ENCODE data around the gene ARL15. TPM values are rescaled to one million over a fixed set of nuclear protein-coding genes. Genes with fewer than 3 reads are reported as not detected.
"Not testable (repeated sequence)": the region's sequence is repeated elsewhere in the genome, so short reads cannot be mapped to it uniquely, and the experiment has no call there.

Gene ARL15
- total RNA-seq, 2 experiments from 2014 or later, result 13.5 to 13.8 TPM

- no peaks in the 10 kb centered on the region for H3K36me3 Mint-ChIP-seq (ENCODE audit: low read depth)
- H3K4me1 Mint-ChIP-seq, result no peaks in the 10 kb centered on the region
- no peak overlapping the region for H3K27ac Mint-ChIP-seq
- POLR2A ChIA-PET, result no interaction called here
- H3K9me3 Mint-ChIP-seq, result peaks cover 2% of the 10 kb centered on the region
- DNase-seq, result no peak
- no peak overlapping the region for H3K4me3 Mint-ChIP-seq
- CTCF ChIA-PET, result no interaction called here
- H3K27me3 Mint-ChIP-seq, result no peaks in the 10 kb centered on the region
Observed at GRCh38 chr5:54087436-54087835, 222.9 kb downstream of the ARL15 start.

DNA sequence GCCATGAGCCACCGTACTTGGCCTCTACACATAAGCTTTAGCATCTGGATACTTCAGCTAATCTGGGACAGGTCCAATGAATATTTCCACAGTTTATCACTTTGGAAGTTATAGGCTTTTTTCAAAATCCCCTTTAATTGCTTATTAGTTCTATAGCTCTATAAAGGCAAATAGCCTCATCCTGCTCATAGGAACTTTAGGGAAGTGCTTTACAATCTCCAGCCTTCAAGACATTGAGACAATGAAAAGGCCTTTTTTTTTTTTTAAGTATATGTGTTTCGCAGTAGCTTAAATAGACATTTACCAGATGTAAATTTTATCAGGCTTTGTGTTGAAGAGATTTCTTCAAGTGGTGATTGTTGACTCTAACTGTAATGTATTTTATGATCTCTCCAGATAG lies 224.2 kb downstream of the ARL15 start:
- H3K27me3 Mint-ChIP-seq, result no peaks in the 10 kb centered on the region
- no peaks in the 10 kb centered on the region for H3K36me3 Mint-ChIP-seq (ENCODE audit: low read depth)
- H3K4me1 Mint-ChIP-seq, result no peaks in the 10 kb centered on the region
- no peak for DNase-seq
- H3K9me3 Mint-ChIP-seq, result peaks cover 2% of the 10 kb centered on the region
- CTCF ChIA-PET, result no interaction called here
- no peak overlapping the region for H3K4me3 Mint-ChIP-seq
- no peak overlapping the region for H3K27ac Mint-ChIP-seq
- POLR2A ChIA-PET, result no interaction called here

DNA sequence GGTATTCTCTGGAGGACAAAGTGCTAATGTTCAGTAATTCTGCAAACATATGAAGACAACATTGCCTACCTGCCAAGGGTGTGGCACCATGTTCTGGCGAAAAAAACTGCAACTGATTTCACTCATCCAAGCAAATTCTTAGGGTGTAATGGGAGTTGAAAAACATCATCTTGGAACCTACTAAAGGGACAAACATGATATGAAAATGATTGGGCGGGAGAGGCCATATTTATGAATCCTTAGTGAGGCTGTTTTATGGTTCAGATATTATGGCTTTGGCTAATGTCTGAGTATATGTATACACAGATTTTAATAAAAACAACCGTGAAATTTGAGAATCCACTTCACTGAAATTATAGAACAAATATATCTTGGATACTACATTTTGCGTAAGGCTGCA lies 225.7 kb downstream of the ARL15 start:
- Mint-ChIP-seq H3K9me3 (peaks cover 2% of the 10 kb centered on the region), H3K36me3 (ENCODE audit: low read depth) (no peaks in the 10 kb centered on the region), H3K4me3 (no peak overlapping the region), H3K27ac (no peak overlapping the region), H3K4me1 (no peaks in the 10 kb centered on the region), H3K27me3 (no peaks in the 10 kb centered on the region)
- ChIA-PET CTCF (no interaction called here), POLR2A (no interaction called here)
- DNase-seq, result no peak

DNA sequence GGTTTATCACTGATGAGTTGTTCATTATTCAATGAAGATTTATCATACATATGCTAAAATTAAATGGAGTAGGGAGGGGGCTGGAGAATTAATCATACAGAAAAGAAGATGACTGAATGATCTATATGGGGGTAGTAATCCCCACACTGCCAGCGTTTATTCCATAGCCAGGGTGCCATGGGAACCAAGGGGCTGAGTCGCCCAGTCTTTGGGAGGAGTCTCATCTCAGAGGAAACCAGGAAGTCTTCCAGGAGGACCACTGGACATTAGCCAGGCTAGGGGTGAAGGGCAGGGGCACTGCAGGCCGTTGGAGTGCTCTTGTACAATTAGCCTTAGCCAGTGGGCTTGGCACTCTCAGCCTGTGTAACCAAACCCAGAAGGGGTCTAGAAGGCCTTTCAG lies 226.5 kb downstream of the ARL15 start:
- CTCF ChIA-PET, result no interaction called here
- H3K27ac Mint-ChIP-seq, result no peak overlapping the region
- no peaks in the 10 kb centered on the region for H3K27me3 Mint-ChIP-seq
- no peak overlapping the region for H3K4me3 Mint-ChIP-seq
- DNase-seq, result no peak
- H3K9me3 Mint-ChIP-seq, result no peaks in the 10 kb centered on the region
- H3K4me1 Mint-ChIP-seq, result no peaks in the 10 kb centered on the region
- no peaks in the 10 kb centered on the region for H3K36me3 Mint-ChIP-seq (ENCODE audit: low read depth)
- POLR2A ChIA-PET, result no interaction called here

DNA sequence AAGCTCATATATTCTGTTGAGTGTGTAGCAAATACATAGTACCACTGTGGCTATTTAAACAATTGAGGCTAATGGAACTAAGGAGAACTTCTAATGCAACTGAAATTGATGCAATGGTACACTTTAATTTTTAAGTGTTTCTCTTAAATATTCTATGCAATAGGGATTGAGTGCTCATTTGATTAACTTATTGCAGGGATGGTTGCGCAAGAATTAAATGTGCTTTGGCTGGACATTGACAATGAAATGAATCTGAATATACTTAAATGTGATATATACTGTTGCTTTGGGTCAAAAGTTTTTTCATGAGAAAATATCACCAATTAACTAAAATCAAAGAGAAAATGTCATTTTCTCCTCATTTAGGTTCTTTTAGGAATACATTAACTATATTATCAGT lies 227.1 kb downstream of the ARL15 start:
- CTCF ChIA-PET, result no interaction called here
- H3K9me3 Mint-ChIP-seq, result no peaks in the 10 kb centered on the region
- no peak overlapping the region for H3K4me3 Mint-ChIP-seq
- POLR2A ChIA-PET, result no interaction called here
- H3K36me3 Mint-ChIP-seq (ENCODE audit: low read depth), result no peaks in the 10 kb centered on the region
- H3K4me1 Mint-ChIP-seq, result no peaks in the 10 kb centered on the region
- no peak overlapping the region for H3K27ac Mint-ChIP-seq
- H3K27me3 Mint-ChIP-seq, result no peaks in the 10 kb centered on the region
- DNase-seq, result no peak

DNA sequence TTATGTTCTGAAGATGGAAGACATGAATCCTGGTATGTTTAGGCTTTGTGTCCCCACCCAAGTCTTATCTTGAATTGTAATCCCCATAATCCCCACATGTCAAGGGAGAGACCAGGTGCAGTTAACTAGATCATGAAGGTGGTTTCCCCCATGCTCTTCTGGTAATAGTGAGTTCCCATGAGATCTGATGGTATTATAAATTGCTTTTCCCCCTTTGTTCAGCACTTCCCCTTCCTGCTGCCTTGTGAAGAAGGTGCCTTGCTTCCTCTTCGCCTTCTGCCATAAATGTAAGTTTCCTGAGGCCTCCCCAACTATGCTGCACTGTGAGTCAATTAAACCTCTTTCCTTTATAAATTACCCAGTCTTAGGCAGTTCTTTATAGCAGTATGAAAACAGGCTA lies 229.0 kb downstream of the ARL15 start:
- no peaks in the 10 kb centered on the region for H3K4me1 Mint-ChIP-seq
- DNase-seq, result no peak

DNA sequence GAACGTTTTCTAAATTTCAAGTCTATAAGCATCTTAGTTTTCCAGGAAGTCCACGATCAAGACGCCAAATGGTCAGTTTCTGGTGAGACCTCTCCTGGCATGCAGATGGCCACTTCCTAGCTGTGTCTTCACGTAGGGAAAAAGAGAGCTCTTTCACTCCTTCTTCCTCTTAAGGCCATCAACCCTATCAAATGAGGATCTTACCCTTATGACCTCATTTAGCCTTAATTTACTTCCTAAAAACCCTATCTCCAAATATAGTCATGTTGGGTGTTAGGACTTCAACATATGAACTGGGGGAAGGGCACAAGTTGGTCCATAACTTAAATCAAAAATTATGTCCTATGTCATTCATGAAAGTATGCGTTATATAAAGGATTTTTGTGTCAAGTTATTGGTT lies 229.5 kb downstream of the ARL15 start:
- no peak overlapping the region for H3K4me3 Mint-ChIP-seq
- ChIA-PET CTCF (no interaction called here), POLR2A (no interaction called here)
- H3K36me3 Mint-ChIP-seq (ENCODE audit: low read depth), result no peaks in the 10 kb centered on the region
- DNase-seq, result no peak
- no peak overlapping the region for H3K27ac Mint-ChIP-seq
- H3K27me3 Mint-ChIP-seq, result no peaks in the 10 kb centered on the region
- H3K4me1 Mint-ChIP-seq, result no peaks in the 10 kb centered on the region
- H3K9me3 Mint-ChIP-seq, result no peaks in the 10 kb centered on the region

More for the DNA sequence above, 229.0 kb downstream of the ARL15 start:
- no peaks in the 10 kb centered on the region for H3K36me3 Mint-ChIP-seq (ENCODE audit: low read depth)
- POLR2A ChIA-PET, result no interaction called here
- H3K4me3 Mint-ChIP-seq, result no peak overlapping the region
- H3K27me3 Mint-ChIP-seq, result no peaks in the 10 kb centered on the region
- H3K27ac Mint-ChIP-seq, result no peak overlapping the region
- CTCF ChIA-PET, result no interaction called here
- no peaks in the 10 kb centered on the region for H3K9me3 Mint-ChIP-seq

DNA sequence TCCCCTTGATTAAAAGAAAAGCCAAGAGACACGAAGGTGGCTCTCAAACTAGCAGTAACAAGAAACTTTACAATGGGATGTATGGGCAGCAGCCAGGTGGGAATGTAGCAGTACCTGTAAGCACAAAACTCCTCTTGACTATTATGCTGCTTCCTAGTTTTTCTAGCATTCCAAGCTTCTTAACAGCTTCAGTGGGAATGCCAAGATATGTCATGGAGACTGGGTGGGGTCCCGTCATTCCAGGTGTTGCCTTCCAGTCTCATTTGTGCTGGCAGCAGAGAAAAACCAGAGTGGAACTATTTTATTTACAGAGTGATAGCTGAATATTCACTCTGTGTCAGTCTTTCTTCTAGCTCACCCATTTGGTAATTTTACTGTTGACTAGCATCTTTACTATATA lies 236.6 kb downstream of the ARL15 start:
- Mint-ChIP-seq H3K4me3 (no peak overlapping the region), H3K9me3 (no peaks in the 10 kb centered on the region), H3K36me3 (ENCODE audit: low read depth) (no peaks in the 10 kb centered on the region), H3K27me3 (no peaks in the 10 kb centered on the region), H3K4me1 (no peaks in the 10 kb centered on the region), H3K27ac (no peak overlapping the region)
- POLR2A ChIA-PET, result no interaction called here
- no peak for DNase-seq
- CTCF ChIA-PET, result no interaction called here

DNA sequence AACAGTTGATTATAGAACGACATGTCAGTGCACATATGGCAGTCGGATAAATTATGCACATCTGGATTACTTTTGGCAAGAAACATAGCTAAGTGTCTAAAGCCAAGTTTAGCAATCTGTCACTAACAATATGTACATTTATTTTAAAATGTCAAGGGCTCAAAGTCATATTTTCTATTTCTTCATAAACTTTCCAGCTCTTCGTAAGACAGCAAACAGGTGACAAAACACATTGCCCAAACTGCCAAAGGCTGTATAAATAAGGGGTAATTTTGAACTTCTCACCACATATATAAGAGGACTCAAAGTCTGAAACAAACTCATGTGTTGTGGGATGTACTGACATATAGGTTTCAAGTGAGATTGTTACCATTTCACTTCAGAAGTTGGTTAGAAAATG lies 237.2 kb downstream of the ARL15 start:
- CTCF ChIA-PET, result no interaction called here
- Mint-ChIP-seq H3K4me3 (no peak overlapping the region), H3K4me1 (no peaks in the 10 kb centered on the region), H3K9me3 (no peaks in the 10 kb centered on the region), H3K27me3 (no peaks in the 10 kb centered on the region), H3K27ac (no peak overlapping the region), H3K36me3 (ENCODE audit: low read depth) (no peaks in the 10 kb centered on the region)
- POLR2A ChIA-PET, result no interaction called here
- no peak for DNase-seq

- no peak for DNase-seq
- POLR2A ChIA-PET, result no interaction called here
- H3K27ac Mint-ChIP-seq, result no peak overlapping the region
- H3K36me3 Mint-ChIP-seq (ENCODE audit: low read depth), result no peaks in the 10 kb centered on the region
- H3K4me3 Mint-ChIP-seq, result no peak overlapping the region
- H3K27me3 Mint-ChIP-seq, result no peaks in the 10 kb centered on the region
- CTCF ChIA-PET, result no interaction called here
- no peaks in the 10 kb centered on the region for H3K9me3 Mint-ChIP-seq
- no peaks in the 10 kb centered on the region for H3K4me1 Mint-ChIP-seq
Observed at GRCh38 chr5:54066433-54066832, 243.9 kb downstream of the ARL15 start.

- no peak overlapping the region for H3K4me3 Mint-ChIP-seq
- no peaks in the 10 kb centered on the region for H3K9me3 Mint-ChIP-seq
- CTCF ChIA-PET, result no interaction called here
- H3K36me3 Mint-ChIP-seq (ENCODE audit: low read depth), result peaks cover 2% of the 10 kb centered on the region
- POLR2A ChIA-PET, result no interaction called here
- no peak overlapping the region for H3K27ac Mint-ChIP-seq
- no peak for DNase-seq
- no peaks in the 10 kb centered on the region for H3K4me1 Mint-ChIP-seq
- no peaks in the 10 kb centered on the region for H3K27me3 Mint-ChIP-seq
Observed at GRCh38 chr5:54063817-54064216, 246.6 kb downstream of the ARL15 start.

GRCh38 chr5:54062958-54063357 lies 247.4 kb downstream of the ARL15 start:
- H3K27ac Mint-ChIP-seq, result no peak overlapping the region
- POLR2A ChIA-PET, result no interaction called here
- CTCF ChIA-PET, result no interaction called here
- peaks cover 2% of the 10 kb centered on the region for H3K36me3 Mint-ChIP-seq (ENCODE audit: low read depth)
- H3K4me1 Mint-ChIP-seq, result no peaks in the 10 kb centered on the region
- H3K9me3 Mint-ChIP-seq, result no peaks in the 10 kb centered on the region
- H3K4me3 Mint-ChIP-seq, result no peak overlapping the region
- no peaks in the 10 kb centered on the region for H3K27me3 Mint-ChIP-seq
- no peak for DNase-seq

DNA sequence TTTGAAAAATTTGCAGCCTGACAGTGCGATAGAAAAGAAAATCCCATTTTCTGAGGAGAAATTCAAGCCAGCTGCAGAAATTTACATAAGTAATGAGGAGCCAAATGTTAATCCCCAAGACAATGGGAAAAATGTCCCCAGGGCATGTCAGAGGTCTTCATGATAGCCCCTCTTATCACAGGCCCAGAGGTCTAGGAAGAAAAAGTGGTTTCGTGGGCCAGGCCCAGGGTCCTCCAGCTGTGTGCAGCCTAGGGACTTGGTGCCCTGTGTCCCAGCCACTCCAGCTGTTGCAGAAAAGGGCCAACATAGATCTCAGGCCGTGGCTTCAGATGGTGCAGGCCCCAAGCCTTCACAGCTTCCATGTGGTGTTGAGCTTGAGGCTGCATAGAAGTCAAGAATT lies 249.5 kb downstream of the ARL15 start:
- CTCF ChIA-PET, result interaction anchor here (1.5 kb wide), 1 partner anchor 16 kb away, joined by 3 read pairs; no protein-coding TSS in a partner anchor
- H3K27me3 Mint-ChIP-seq; H3K9me3 Mint-ChIP-seq; H3K4me1 Mint-ChIP-seq; POLR2A ChIA-PET; H3K4me3 Mint-ChIP-seq; H3K36me3 Mint-ChIP-seq (ENCODE audit: low read depth); DNase-seq; H3K27ac Mint-ChIP-seq: not testable (repeated sequence)

- Mint-ChIP-seq H3K9me3 (no peaks in the 10 kb centered on the region), H3K27ac (no peak overlapping the region), H3K36me3 (ENCODE audit: low read depth) (no peaks in the 10 kb centered on the region), H3K4me1 (no peaks in the 10 kb centered on the region), H3K4me3 (no peak overlapping the region), H3K27me3 (no peaks in the 10 kb centered on the region)
- no peak for DNase-seq
- ChIA-PET POLR2A (no interaction called here), CTCF (no interaction called here)
Observed at GRCh38 chr5:54049963-54050362, 260.4 kb downstream of the ARL15 start.

DNA sequence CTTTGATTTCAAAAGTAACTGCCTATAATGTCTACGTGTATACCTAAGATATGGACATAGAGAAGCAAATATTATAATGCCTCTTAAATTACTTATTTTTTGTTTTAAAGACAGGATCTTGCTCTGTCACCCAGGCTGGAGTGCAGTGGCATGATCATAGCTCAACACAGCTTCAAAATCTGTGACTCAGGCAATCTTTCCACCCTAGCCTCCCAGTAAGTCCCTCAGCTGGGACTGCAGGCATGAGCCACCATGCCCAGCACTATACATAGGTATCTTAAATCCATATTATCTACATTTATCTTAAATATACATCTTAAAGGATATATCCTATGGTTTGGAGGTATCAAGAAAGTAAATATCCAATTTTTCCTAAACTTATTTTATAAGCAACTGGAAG lies 261.2 kb downstream of the ARL15 start:
- Mint-ChIP-seq H3K27ac (no peak overlapping the region), H3K27me3 (no peaks in the 10 kb centered on the region), H3K36me3 (ENCODE audit: low read depth) (no peaks in the 10 kb centered on the region), H3K4me3 (no peak overlapping the region), H3K4me1 (no peaks in the 10 kb centered on the region), H3K9me3 (no peaks in the 10 kb centered on the region)
- ChIA-PET POLR2A (no interaction called here), CTCF (no interaction called here)
- no peak for DNase-seq

All from activated CD4-positive, alpha-beta memory T cell treated with anti-CD3 and anti-CD28 coated beads, Interleukin-2, amount 10 ng/mL, durations not matched to agents 7 days and 5 days (primary cell).